Nucleus accumbens (tissue), 56 donors: ENCODE data around the gene ASS1.

ENCODE experiments used
- DNase-seq, 56 donors: peaks; one replicate each; lab custom pipeline; 2025; lab: John Stamatoyannopoulos, UW

The ASS1 gene

GRCh38 chr9:130417602-130418001 lies 27.2 kb upstream of the ASS1 start:
- no peak for DNase-seq

GRCh38 chr9:130418776-130419175 lies 26.0 kb upstream of the ASS1 start:
- DNase-seq: no peak

- no peak for DNase-seq
Observed at GRCh38 chr9:130419521-130420035, 25.2 kb upstream of the ASS1 start.

- DNase-seq: no peak
Observed at GRCh38 chr9:130421154-130421801, 23.5 kb upstream of the ASS1 start.

- DNase-seq: no peak
Observed at GRCh38 chr9:130421802-130422276, 22.9 kb upstream of the ASS1 start.

- no peak for DNase-seq
Observed at GRCh38 chr9:130422546-130422945, 22.2 kb upstream of the ASS1 start.

GRCh38 chr9:130423272-130423671 lies 21.5 kb upstream of the ASS1 start:
- peak in 2 of 56 donors; percentile 6 to 10 for DNase-seq

GRCh38 chr9:130424595-130425454 lies 19.9 kb upstream of the ASS1 start:
- DNase-seq: no peak

- no peak for DNase-seq
Observed at GRCh38 chr9:130425741-130426466, 18.9 kb upstream of the ASS1 start.

GRCh38 chr9:130426467-130426773 lies 18.3 kb upstream of the ASS1 start:
- no peak for DNase-seq

GRCh38 chr9:130426883-130427282 lies 17.9 kb upstream of the ASS1 start:
- no peak for DNase-seq

GRCh38 chr9:130427326-130427725 lies 17.4 kb upstream of the ASS1 start:
- DNase-seq: no peak

- DNase-seq: no peak
Observed at GRCh38 chr9:130428086-130428665, 16.6 kb upstream of the ASS1 start.

- no peak for DNase-seq
Observed at GRCh38 chr9:130429381-130429780, 15.4 kb upstream of the ASS1 start.

GRCh38 chr9:130429831-130430230 lies 14.9 kb upstream of the ASS1 start:
- no peak for DNase-seq

- no peak for DNase-seq
Observed at GRCh38 chr9:130430232-130430631, 14.5 kb upstream of the ASS1 start.

GRCh38 chr9:130430734-130431535 lies 13.8 kb upstream of the ASS1 start:
- DNase-seq: no peak

GRCh38 chr9:130431536-130432303 lies 13.0 kb upstream of the ASS1 start:
- DNase-seq: no peak

GRCh38 chr9:130432362-130432761 lies 12.4 kb upstream of the ASS1 start:
- no peak for DNase-seq
